T47D (cell line): ENCODE results near the gene PAWR.

Experiments used
- DNase-seq, 2 experiments: peaks; one replicate each; pipeline versions ENCODE4 v3.0.0 to v3.0.0-alpha.2; 2011 to 2012; ENCODE audit warnings: low read depth in 1 of 2, low spot score in 1 of 2
- JUND ChIP-seq: IDR thresholded peaks from 2 replicates; pipeline ENCODE4 v1.6.1; 2012; ENCODE audit warnings: low read depth
- in situ Hi-C: cut with HindIII; loops from 2 replicates; pipeline ENCODE4 v1.10.0; 2016; ENCODE audit warnings: low sequenced_read_pairs, low pct_unique_long_range_greater_than_20kb

The PAWR gene

GRCh38 chr12:79557690-79558315, 133.0 kb downstream of the PAWR start:
- no peak for DNase-seq
- TF ChIP-seq JUND: no peak
- in situ Hi-C loops: no loop called here

GRCh38 chr12:79555028-79555925, 135.5 kb downstream of the PAWR start:
- peak; percentile 55 to 76 for DNase-seq
- in situ Hi-C loops: no loop called here
- TF ChIP-seq JUND: peak; percentile 16; the same call in 1 of the 2 replicates

- in situ Hi-C loops: no loop called here
- no peak for TF ChIP-seq JUND
- no peak for DNase-seq
Observed at GRCh38 chr12:79553863-79554574, 136.7 kb downstream of the PAWR start.

- no peak for TF ChIP-seq JUND
- no peak for DNase-seq
- in situ Hi-C loops: no loop called here
Observed at GRCh38 chr12:79552192-79552591, 138.6 kb downstream of the PAWR start.

- peak in 1 of 2 experiments; percentile 29 for DNase-seq
- peak; percentile 73 for TF ChIP-seq JUND
- in situ Hi-C loops: loop anchor here (25.0 kb wide), 1 partner anchor 137 kb away; no protein-coding TSS in a partner anchor
Observed at GRCh38 chr12:79549531-79550271, 141.1 kb downstream of the PAWR start.

- DNase-seq: no peak
- in situ Hi-C loops: loop anchor here (25.0 kb wide), 1 partner anchor 136 kb away; no protein-coding TSS in a partner anchor
- TF ChIP-seq JUND: no peak
Observed at GRCh38 chr12:79548610-79548924, 142.2 kb downstream of the PAWR start.

- TF ChIP-seq JUND: no peak
- in situ Hi-C loops: loop anchor here (25.0 kb wide), 1 partner anchor 136 kb away; no protein-coding TSS in a partner anchor
- peak; percentile 49 to 90 for DNase-seq
Observed at GRCh38 chr12:79547735-79548609, 142.8 kb downstream of the PAWR start.

- peak; percentile 50 to 99 for DNase-seq
- in situ Hi-C loops: loop anchor here (25.0 kb wide), 1 partner anchor 135 kb away; no protein-coding TSS in a partner anchor
Observed at GRCh38 chr12:79547044-79547734, 143.6 kb downstream of the PAWR start.

GRCh38 chr12:79546466-79547043, 144.2 kb downstream of the PAWR start:
- in situ Hi-C loops: loop anchor here (25.0 kb wide), 1 partner anchor 134 kb away; no protein-coding TSS in a partner anchor
- peak in 1 of 2 experiments; percentile 34 for DNase-seq
- TF ChIP-seq JUND: no peak

More at GRCh38 chr12:79547044-79547734, 143.6 kb downstream of the PAWR start:
- TF ChIP-seq JUND: peak; percentile 97

GRCh38 chr12:79544439-79544838, 146.3 kb downstream of the PAWR start:
- in situ Hi-C loops: loop anchor here (25.0 kb wide), 1 partner anchor 132 kb away; no protein-coding TSS in a partner anchor
- peak in 1 of 2 experiments; percentile 34 for DNase-seq
